Testis (tissue), 3 donors: ENCODE results near the gene VAV2. TPM values are rescaled to one million over a fixed set of nuclear protein-coding genes. Genes with fewer than 3 reads are reported as not detected.

Experiments used
- DNase-seq: peaks from one replicate; pipeline ENCODE4 v3.0.0-alpha.2; 2019
- H3K27ac ChIP-seq, 2 donors: fragments of 200-600 bp; sonication (generic); one replicate each; pipeline ENCODE4 v1.5.1; 2019
- H3K27me3 ChIP-seq: fragments of 200-600 bp; sonication (generic); one replicate; pipeline ENCODE4 v1.5.1; 2019
- H3K36me3 ChIP-seq: fragments of 200-600 bp; sonication (generic); one replicate; pipeline ENCODE4 v1.5.1; 2017; ENCODE audit warnings: low read depth; ENCODE audit errors: missing control alignments
- H3K4me1 ChIP-seq: fragments of 200-600 bp; sonication (generic); one replicate; pipeline ENCODE4 v1.5.1; 2019
- H3K4me3 ChIP-seq, 2 donors: fragments of 200-600 bp; sonication (generic); one replicate each; pipeline ENCODE4 v1.5.1; 2017 to 2019
- H3K9me3 ChIP-seq: fragments of 200-600 bp; sonication (generic); one replicate; pipeline ENCODE4 v1.5.1; 2017
- CTCF ChIP-seq, 3 experiments: fragments of 450-650 bp in 2 of 3; fragments of 200-600 bp in 1 of 3; sonication (generic) in 1 of 3; IDR thresholded peaks; one replicate each; pipeline ENCODE4 v1.5.1; 2016 to 2019; ENCODE audit warnings: antibody characterized with exemption in 3 of 3, mild to moderate bottlenecking in 2 of 3, moderate library complexity in 1 of 3
- POLR2A ChIP-seq: fragments of 450-650 bp; IDR thresholded peaks from one replicate; pipeline ENCODE4 v1.6.1; 2017; ENCODE audit warnings: antibody characterized with exemption, mild to moderate bottlenecking, moderate library complexity
- WGBS, 2 donors: methylation state at CpG; one replicate each; pipeline ENCODE4 v1.1.5; 2018; 5-methylcytosine and 5-hydroxymethylcytosine counted together
- intact Hi-C: fragments of 100-400 bp; cut with DNase I; formaldehyde crosslinking; loops from one replicate; pipeline ENCODE4 v1.15.1; 2023; ENCODE audit warnings: low total_unique reads
- polyA plus RNA-seq: library from polyadenylated mRNA; stranded (reverse); fragments of 350-450 nt; fragmentation: Illumina TruSeq; extraction: RNeasy Lipid Tissue Mini Kit (QIAGEN cat#74804); gene quantifications from one replicate; pipeline ENCODE4 v1.2.3, GENCODE V29; 2014; ENCODE audit warnings: low read depth, low replicate concordance; ENCODE audit not compliant: insufficient read depth
- total RNA-seq, 2 donors: library from RNA; depleted of rRNA; stranded (reverse); fragments of >200 nt; gene quantifications; one replicate each; pipeline ENCODE4 v1.2.3, GENCODE V29; 2016

VAV2 gene
- total and polyA plus RNA-seq, 3 donors from 2014 or later = 11.0 to 14.1 (median 12.2) TPM

GRCh38 chr9:133982971-133983720, 9.0 kb downstream of the VAV2 start:
- H3K4me1 ChIP-seq = no peaks in the 10 kb centered on the region
- WGBS, 2 donors = 90 to 91% methylated on average over 12 to 25 of the region's 25 CpGs
- H3K27ac ChIP-seq = no peak overlapping the region
- no peak for TF ChIP-seq POLR2A
- TF ChIP-seq CTCF (IDR thresholded peaks at IDR 0.05) = no peak
- intact Hi-C loops = no loop called here
- no peak for DNase-seq
- H3K4me3 ChIP-seq = no peak overlapping the region
- H3K36me3 ChIP-seq = no peaks in the 10 kb centered on the region
- no peaks in the 10 kb centered on the region for H3K9me3 ChIP-seq
- no peaks in the 10 kb centered on the region for H3K27me3 ChIP-seq

GRCh38 chr9:133981958-133982681, 10.0 kb downstream of the VAV2 start:
- DNase-seq = no peak
- TF ChIP-seq CTCF (IDR thresholded peaks at IDR 0.05) (no peak), POLR2A (no peak)
- intact Hi-C loops = no loop called here
- no peak overlapping the region for H3K4me3 ChIP-seq
- 86 to 94% methylated on average over 28 of the region's 28 CpGs for WGBS, 2 donors
- no peaks in the 10 kb centered on the region for H3K4me1 ChIP-seq
- H3K27ac ChIP-seq = no peak overlapping the region
- H3K36me3 ChIP-seq = no peaks in the 10 kb centered on the region
- H3K9me3 ChIP-seq = no peaks in the 10 kb centered on the region
- H3K27me3 ChIP-seq = no peaks in the 10 kb centered on the region

- H3K4me3 ChIP-seq = no peak overlapping the region
- H3K27me3 ChIP-seq = no peaks in the 10 kb centered on the region
- H3K36me3 ChIP-seq = no peaks in the 10 kb centered on the region
- TF ChIP-seq POLR2A = no peak
- TF ChIP-seq CTCF (IDR thresholded peaks at IDR 0.05) = no peak
- DNase-seq = no peak
- no peaks in the 10 kb centered on the region for H3K9me3 ChIP-seq
- no peak overlapping the region for H3K27ac ChIP-seq
- intact Hi-C loops = no loop called here
- WGBS, 2 donors = 90 to 91% methylated on average over 9 to 14 of the region's 14 CpGs
- no peaks in the 10 kb centered on the region for H3K4me1 ChIP-seq
Observed at GRCh38 chr9:133981589-133981957, 10.6 kb downstream of the VAV2 start.

GRCh38 chr9:133980864-133981588, 11.1 kb downstream of the VAV2 start:
- no peak for DNase-seq
- Histone ChIP-seq H3K27ac (no peak overlapping the region), H3K4me3 (no peak overlapping the region), H3K27me3 (no peaks in the 10 kb centered on the region), H3K36me3 (no peaks in the 10 kb centered on the region), H3K9me3 (no peaks in the 10 kb centered on the region), H3K4me1 (no peaks in the 10 kb centered on the region)
- intact Hi-C loops = no loop called here
- no peak for TF ChIP-seq CTCF (IDR thresholded peaks at IDR 0.05)
- no peak for TF ChIP-seq POLR2A
- 84 to 91% methylated on average over 24 to 25 of the region's 25 CpGs for WGBS, 2 donors
